Astrocyte (in vitro differentiated cells and primary cell): ENCODE results near the gene MIS12. TPM values are rescaled to one million over a fixed set of nuclear protein-coding genes. Genes with fewer than 3 reads are reported as not detected.
A peak's percentile ranks its signal among the peaks of the same experiment; 100 is the strongest.

ENCODE experiments used
- DNase-seq: peaks from one replicate; pipeline ENCODE4 v3.0.0-alpha.2; 2010; ENCODE audit warnings: low read depth
- FAIRE-seq: peaks from 2 replicates; lab custom pipeline; 2011; peaks lifted over from hg19 to GRCh38; lab: Jason Lieb, UNC
- H2AFZ ChIP-seq: 2 replicates; pipeline ENCODE4 v1.6.0; 2012; ENCODE audit warnings: low read depth, low read length, inconsistent platforms
- H3K27ac ChIP-seq: 2 replicates; pipeline ENCODE4 v1.5.1; 2011; ENCODE audit warnings: low read depth, low read length, inconsistent platforms
- H3K27me3 ChIP-seq: 2 replicates; pipeline ENCODE4 v1.6.0; 2011; ENCODE audit warnings: low read length, inconsistent platforms; ENCODE audit not compliant: insufficient read depth
- H3K36me3 ChIP-seq: 2 replicates; pipeline ENCODE4 v1.5.1; 2011; ENCODE audit warnings: low read length, inconsistent platforms; ENCODE audit not compliant: insufficient read depth
- H3K4me1 ChIP-seq: 2 replicates; pipeline ENCODE4 v1.5.1; 2011; ENCODE audit warnings: low read length, inconsistent platforms; ENCODE audit not compliant: insufficient read depth
- H3K4me2 ChIP-seq: 2 replicates; pipeline ENCODE4 v1.6.0; 2012; ENCODE audit warnings: low read length, inconsistent platforms
- H3K4me3 ChIP-seq: 2 replicates; pipeline ENCODE4 v1.5.1; 2011; ENCODE audit warnings: low read depth, mild to moderate bottlenecking, low read length, inconsistent platforms; ENCODE audit not compliant: insufficient read depth
- H3K79me2 ChIP-seq: 2 replicates; pipeline ENCODE4 v1.6.0; 2012; ENCODE audit warnings: mild to moderate bottlenecking, low read length, inconsistent platforms; ENCODE audit not compliant: insufficient read depth
- H3K9ac ChIP-seq: 2 replicates; pipeline ENCODE4 v1.6.0; 2012; ENCODE audit warnings: mild to moderate bottlenecking, low read length, inconsistent platforms
- H3K9me3 ChIP-seq: 2 replicates; pipeline ENCODE4 v1.5.1; 2012; ENCODE audit warnings: low read depth, mild to moderate bottlenecking, low read length, inconsistent platforms; ENCODE audit not compliant: insufficient read depth
- H4K20me1 ChIP-seq: 2 replicates; pipeline ENCODE4 v1.6.0; 2012; ENCODE audit warnings: low read length, inconsistent platforms; ENCODE audit not compliant: insufficient read depth
- H3K27ac Mint-ChIP-seq: one replicate; pipeline ENCODE4 v1.8.0; 2021; ENCODE audit warnings: mild to moderate bottlenecking, mixed read lengths; ENCODE audit not compliant: unreplicated experiment
- H3K27me3 Mint-ChIP-seq: one replicate; pipeline ENCODE4 v1.8.0; 2021; ENCODE audit warnings: low read depth, mixed read lengths; ENCODE audit not compliant: unreplicated experiment
- H3K36me3 Mint-ChIP-seq: one replicate; pipeline ENCODE4 v1.8.0; 2021; ENCODE audit warnings: low read depth, mixed read lengths; ENCODE audit not compliant: unreplicated experiment
- H3K4me1 Mint-ChIP-seq: one replicate; pipeline ENCODE4 v1.8.0; 2021; ENCODE audit warnings: low read depth, mixed read lengths; ENCODE audit not compliant: unreplicated experiment
- H3K4me3 Mint-ChIP-seq: one replicate; pipeline ENCODE4 v1.8.0; 2021; ENCODE audit warnings: mild to moderate bottlenecking, moderate library complexity, mixed read lengths; ENCODE audit not compliant: unreplicated experiment
- H3K9me3 Mint-ChIP-seq: one replicate; pipeline ENCODE4 v1.8.0; 2021; ENCODE audit warnings: mild to moderate bottlenecking, mixed read lengths; ENCODE audit not compliant: unreplicated experiment
- EZH2 ChIP-seq: IDR thresholded peaks from 2 replicates; pipeline ENCODE4 v1.6.1; 2012; ENCODE audit warnings: mild to moderate bottlenecking, low read length, inconsistent platforms; ENCODE audit not compliant: insufficient read depth
- total RNA-seq: library from RNA; stranded (reverse); gene quantifications from 2 replicates; pipeline ENCODE4 v1.2.1, GENCODE V29; 2021
- TF ChIP-seq, protein P1 (sequence below): IDR thresholded peaks from 2 replicates; pipeline ENCODE4 v1.5.1; 2011; ENCODE audit warnings: low read depth, mild to moderate bottlenecking, inconsistent platforms, low read length, moderate library complexity; ENCODE audit not compliant: insufficient read depth

Gene MIS12
- total RNA-seq, 1 donor from 2014 or later = 12.2 TPM

DNA sequence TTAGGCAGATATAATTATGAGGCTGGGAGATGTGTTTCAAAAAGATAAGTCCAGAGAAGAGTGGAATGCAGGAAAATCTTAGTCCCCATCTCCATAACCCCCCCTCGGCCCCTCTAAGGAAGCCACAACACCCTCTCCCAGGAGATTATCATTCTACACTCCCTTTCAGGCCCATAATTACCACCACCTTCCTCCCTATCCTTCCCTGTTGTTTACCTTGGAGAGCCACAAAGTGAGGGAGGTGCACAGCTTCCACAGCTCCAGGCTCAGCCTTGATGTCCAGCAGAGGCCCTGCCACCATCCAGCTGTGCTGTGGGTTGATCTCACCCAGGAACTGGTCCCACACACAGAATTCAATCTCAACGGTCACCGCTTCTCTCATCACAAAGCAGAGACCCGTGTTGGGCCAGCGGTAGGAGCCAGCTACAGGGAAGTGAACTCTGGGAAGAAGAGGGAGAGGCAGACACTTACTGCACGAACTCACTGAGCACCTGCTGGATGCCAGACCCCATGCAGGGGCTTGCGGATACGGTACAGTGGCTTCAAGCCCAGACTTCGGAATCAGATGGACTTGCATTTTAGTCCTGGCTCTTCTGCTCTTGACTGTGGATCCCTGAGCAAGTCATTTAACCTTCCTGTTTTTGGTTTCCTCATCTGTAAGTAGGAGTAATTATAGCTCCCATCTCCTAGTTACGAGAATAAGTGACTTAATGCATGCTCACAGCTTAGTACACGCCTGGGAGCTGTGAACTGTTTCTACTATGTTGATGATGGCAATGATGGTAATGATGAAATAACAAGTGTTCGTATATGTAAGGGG is 44.1 kb downstream of the MIS12 start:
- Mint-ChIP-seq H3K4me1 (peaks cover 28% of the 10 kb centered on the region), H3K4me3 (no peak overlapping the region), H3K9me3 (no peaks in the 10 kb centered on the region), H3K27me3 (no peaks in the 10 kb centered on the region), H3K27ac (peak overlapping the region; percentile 36), H3K36me3 (no peaks in the 10 kb centered on the region)
- no peak overlapping the region for H3K9ac ChIP-seq
- no peaks in the 10 kb centered on the region for H3K36me3 ChIP-seq
- no peak for FAIRE-seq
- no peak for DNase-seq
- H4K20me1 ChIP-seq = no peaks in the 10 kb centered on the region
- H2AFZ ChIP-seq = no peak overlapping the region
- H3K27me3 ChIP-seq = no peaks in the 10 kb centered on the region
- no peak for TF ChIP-seq EZH2
- TF ChIP-seq, protein P1, sequence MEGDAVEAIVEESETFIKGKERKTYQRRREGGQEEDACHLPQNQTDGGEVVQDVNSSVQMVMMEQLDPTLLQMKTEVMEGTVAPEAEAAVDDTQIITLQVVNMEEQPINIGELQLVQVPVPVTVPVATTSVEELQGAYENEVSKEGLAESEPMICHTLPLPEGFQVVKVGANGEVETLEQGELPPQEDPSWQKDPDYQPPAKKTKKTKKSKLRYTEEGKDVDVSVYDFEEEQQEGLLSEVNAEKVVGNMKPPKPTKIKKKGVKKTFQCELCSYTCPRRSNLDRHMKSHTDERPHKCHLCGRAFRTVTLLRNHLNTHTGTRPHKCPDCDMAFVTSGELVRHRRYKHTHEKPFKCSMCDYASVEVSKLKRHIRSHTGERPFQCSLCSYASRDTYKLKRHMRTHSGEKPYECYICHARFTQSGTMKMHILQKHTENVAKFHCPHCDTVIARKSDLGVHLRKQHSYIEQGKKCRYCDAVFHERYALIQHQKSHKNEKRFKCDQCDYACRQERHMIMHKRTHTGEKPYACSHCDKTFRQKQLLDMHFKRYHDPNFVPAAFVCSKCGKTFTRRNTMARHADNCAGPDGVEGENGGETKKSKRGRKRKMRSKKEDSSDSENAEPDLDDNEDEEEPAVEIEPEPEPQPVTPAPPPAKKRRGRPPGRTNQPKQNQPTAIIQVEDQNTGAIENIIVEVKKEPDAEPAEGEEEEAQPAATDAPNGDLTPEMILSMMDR = no peak
- H3K9me3 ChIP-seq = no peaks in the 10 kb centered on the region
- H3K4me3 ChIP-seq = no peak overlapping the region
- peaks cover 30% of the 10 kb centered on the region for H3K4me1 ChIP-seq
- no peak overlapping the region for H3K4me2 ChIP-seq
- no peaks in the 10 kb centered on the region for H3K79me2 ChIP-seq
- no peak overlapping the region for H3K27ac ChIP-seq

DNA sequence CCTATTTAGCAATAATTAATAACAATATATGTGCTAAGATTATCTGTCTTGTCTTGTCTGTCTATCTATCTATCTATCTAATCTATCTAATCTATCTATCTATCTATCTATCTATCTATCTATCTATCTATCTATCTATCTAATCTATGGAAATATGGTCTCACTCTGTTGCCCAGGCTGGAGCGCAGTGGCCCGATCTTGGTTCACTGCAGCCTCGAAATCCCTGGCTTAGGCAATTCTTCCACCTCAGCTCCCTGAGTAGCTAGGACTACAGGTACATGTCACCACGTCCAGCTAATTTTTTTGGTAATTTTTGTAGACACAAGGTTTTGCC is 44.7 kb downstream of the MIS12 start:
- no peak overlapping the region for H3K9ac ChIP-seq
- peaks cover 29% of the 10 kb centered on the region for H3K4me1 ChIP-seq
- no peak for DNase-seq
- no peaks in the 10 kb centered on the region for H3K9me3 Mint-ChIP-seq
- H3K27me3 ChIP-seq = no peaks in the 10 kb centered on the region
- H3K9me3 ChIP-seq = no peaks in the 10 kb centered on the region
- no peak overlapping the region for H3K27ac ChIP-seq
- H3K79me2 ChIP-seq = no peaks in the 10 kb centered on the region
- H2AFZ ChIP-seq = no peak overlapping the region
- no peaks in the 10 kb centered on the region for H4K20me1 ChIP-seq
- H3K36me3 Mint-ChIP-seq = no peaks in the 10 kb centered on the region
- peaks cover 28% of the 10 kb centered on the region for H3K4me1 Mint-ChIP-seq
- H3K27me3 Mint-ChIP-seq = no peaks in the 10 kb centered on the region
- H3K4me2 ChIP-seq = no peak overlapping the region
- no peak for TF ChIP-seq EZH2
- TF ChIP-seq, protein P1 = no peak
- FAIRE-seq = no peak
- H3K4me3 ChIP-seq = no peak overlapping the region
- H3K27ac Mint-ChIP-seq = no peak overlapping the region
- no peak overlapping the region for H3K4me3 Mint-ChIP-seq
- H3K36me3 ChIP-seq = no peaks in the 10 kb centered on the region

GRCh38 chr17:5532581-5532980 is 46.2 kb downstream of the MIS12 start:
- Histone ChIP-seq H3K4me2 (no peak overlapping the region), H3K27me3 (no peaks in the 10 kb centered on the region), H3K4me1 (peaks cover 20% of the 10 kb centered on the region), H3K36me3 (no peaks in the 10 kb centered on the region), H3K4me3 (no peak overlapping the region), H4K20me1 (no peaks in the 10 kb centered on the region), H3K9ac (no peak overlapping the region), H3K27ac (no peak overlapping the region), H3K9me3 (no peaks in the 10 kb centered on the region), H3K79me2 (no peaks in the 10 kb centered on the region), H2AFZ (no peak overlapping the region)
- Mint-ChIP-seq H3K9me3 (no peaks in the 10 kb centered on the region), H3K36me3 (no peaks in the 10 kb centered on the region), H3K27me3 (no peaks in the 10 kb centered on the region), H3K27ac (no peak overlapping the region), H3K4me1 (peaks cover 13% of the 10 kb centered on the region), H3K4me3 (no peak overlapping the region)
- no peak for TF ChIP-seq EZH2
- TF ChIP-seq, protein P1 = no peak
- DNase-seq (no peak), FAIRE-seq (no peak)
